ENCODE data around the gene ARHGAP25.

The ARHGAP25 gene

DNA sequence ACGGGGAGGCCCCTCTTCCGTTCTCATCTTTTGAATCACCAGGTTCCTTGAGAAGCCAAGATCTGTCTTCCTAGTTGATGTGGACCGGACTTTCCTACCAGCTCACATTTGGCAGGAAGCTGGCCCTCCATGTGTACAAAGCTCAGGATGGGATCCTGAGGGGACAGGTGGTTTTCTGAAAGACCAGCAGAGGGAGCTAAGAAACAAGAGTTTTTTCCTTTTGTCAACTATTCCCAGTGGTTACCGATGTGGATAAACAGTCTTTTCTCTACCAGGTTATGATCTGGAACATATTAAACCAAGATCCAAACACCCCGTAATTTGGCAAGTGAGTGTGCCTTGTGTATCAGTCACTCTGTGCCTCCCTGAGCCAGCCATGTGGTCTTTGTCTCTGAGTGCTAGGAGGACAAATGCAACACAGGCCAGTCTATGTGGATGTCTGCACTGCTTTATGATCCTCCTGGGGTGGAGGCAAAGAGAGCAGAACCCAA is 25.1 kb upstream of the ARHGAP25 start:
- TF ChIP-seq GATA3 (IDR thresholded peaks at IDR 0.05; ENCODE audit: low read depth, low read length) = no peak
- no peak for TF ChIP-seq GATA2 (IDR thresholded peaks at IDR 0.05; ENCODE audit: low read depth, low read length)

DNA sequence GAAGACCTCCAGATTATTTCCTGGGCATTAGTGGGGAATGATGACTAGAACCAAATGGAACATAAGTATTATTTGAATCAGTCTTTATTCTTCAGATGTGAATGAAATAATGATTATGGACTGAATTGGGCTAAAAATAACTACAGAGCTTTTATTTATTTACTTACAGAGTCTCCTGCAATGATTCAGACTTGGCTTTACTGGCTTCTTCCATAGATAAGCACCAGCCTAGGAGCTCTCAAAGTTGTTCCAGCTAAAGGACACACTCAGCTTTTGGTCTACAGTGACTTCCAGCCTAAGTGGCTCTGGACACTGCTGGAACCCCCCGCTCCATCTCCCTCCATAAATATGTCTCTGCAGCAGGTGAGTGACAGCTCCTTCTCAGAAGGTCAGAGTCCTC is 24.3 kb upstream of the ARHGAP25 start:
- no peak for TF ChIP-seq GATA2 (IDR thresholded peaks at IDR 0.05; ENCODE audit: low read depth, low read length)
- TF ChIP-seq GATA3 (IDR thresholded peaks at IDR 0.05; ENCODE audit: low read depth, low read length) = no peak

DNA sequence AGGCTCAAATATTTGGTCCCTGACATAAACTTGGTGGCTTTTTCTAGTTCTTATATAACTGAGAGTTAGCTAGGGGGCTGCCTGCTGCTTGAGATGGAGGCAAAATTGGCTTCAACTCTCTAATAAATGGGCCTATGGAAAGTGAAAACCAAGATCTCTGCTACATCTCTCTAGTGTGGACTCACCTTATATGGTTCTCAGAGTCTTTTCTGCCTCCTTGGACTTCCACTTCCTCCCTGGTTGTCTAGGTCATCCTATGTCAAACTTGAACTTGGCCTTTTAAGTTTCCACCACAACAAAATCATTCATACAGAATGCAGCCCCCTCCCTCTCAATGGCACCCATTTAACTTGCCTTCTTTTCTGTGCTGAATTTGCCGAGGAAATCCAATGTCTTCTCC is 23.9 kb upstream of the ARHGAP25 start:
- TF ChIP-seq GATA3 (IDR thresholded peaks at IDR 0.05; ENCODE audit: low read depth, low read length) = no peak
- no peak for TF ChIP-seq GATA2 (IDR thresholded peaks at IDR 0.05; ENCODE audit: low read depth, low read length)

DNA sequence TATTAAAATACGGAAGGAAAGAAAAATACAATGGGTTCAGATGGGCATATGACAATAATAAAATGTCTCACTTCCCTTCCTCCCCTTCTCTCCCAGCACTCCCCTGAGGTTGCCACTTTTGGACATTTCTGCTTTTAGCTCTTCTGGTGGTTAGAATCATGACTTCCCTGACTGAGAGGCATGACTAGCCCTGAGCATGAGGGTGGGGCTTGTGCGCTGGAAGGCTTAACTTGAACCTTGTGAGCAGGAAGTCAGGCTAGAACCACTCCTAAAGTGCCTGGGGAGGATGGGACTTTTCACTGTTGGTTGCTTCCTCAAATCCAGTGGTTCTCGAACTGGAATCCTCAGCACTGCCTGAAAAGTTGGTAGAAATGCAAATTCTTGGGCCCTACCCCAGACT is 19.7 kb upstream of the ARHGAP25 start:
- TF ChIP-seq GATA3 (IDR thresholded peaks at IDR 0.05; ENCODE audit: low read depth, low read length) (no peak), GATA2 (IDR thresholded peaks at IDR 0.05; ENCODE audit: low read depth, low read length) (no peak)

DNA sequence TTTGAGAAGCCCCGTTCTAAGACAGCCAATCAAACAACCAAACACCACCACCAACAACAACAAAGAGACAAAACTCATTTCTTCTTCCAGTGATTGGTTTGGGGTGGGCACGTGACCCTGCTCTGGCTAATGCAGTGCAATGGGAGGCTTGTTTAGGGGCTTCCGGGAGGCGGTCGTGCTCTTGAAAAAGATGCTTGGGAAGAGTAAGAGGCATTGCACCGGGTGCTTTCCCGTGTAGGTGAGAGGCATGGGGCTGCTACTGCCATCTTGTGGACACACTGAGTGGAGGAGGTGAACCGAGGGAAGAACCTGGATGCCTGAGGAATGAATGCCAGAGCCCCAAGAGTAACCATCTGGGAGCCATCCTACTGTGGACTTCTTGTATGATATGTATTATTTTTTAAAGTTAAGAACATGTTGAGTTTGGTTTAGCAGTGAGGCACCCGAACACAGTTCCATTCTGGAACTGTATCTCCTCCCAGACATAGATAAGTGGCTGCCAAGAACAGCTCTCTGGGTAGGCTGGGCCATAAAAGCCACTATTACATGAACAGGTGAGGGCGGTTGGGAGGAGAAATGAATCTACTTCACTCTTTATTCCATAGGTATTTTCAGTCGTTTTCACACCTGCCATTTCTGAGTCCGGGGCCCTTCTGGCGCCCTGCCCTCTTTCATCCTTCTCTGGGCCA is 19.1 kb upstream of the ARHGAP25 start:
- TF ChIP-seq GATA3 (IDR thresholded peaks at IDR 0.05; ENCODE audit: low read depth, low read length) (no peak), GATA2 (IDR thresholded peaks at IDR 0.05; ENCODE audit: low read depth, low read length) (no peak)

DNA sequence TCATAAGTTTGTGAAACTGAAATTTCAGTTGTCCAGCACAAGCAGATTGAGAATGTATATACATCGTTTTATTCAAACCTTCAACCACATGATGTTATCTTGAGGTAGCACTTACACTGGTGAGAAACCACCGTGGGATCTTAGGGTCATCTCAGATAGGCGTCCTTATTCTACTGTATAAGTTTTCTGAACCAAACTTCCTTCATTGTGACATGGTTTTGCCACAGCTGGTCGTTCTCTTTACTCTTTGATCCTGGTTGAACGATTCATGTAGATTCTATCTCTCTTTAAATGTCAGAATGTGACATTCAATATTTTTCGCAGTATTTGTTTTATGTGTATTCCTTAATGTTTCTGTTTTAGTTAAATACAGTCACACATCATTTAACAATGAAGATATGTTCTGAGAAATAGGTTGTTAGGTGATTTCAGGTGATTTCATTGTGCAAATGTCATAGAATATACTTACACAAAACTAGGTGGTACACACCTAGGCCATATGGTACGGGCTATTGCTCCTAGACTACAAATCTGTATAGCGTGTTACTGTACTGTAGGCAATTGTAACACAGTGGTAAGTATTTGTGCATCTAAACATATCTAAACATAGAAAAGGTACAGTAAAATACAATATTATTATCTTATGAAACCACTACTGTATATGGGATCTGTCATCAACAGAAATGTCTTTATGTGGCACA is 17.9 kb upstream of the ARHGAP25 start:
- no peak for TF ChIP-seq GATA3 (IDR thresholded peaks at IDR 0.05; ENCODE audit: low read depth, low read length)
- TF ChIP-seq GATA2 (IDR thresholded peaks at IDR 0.05; ENCODE audit: low read depth, low read length) = no peak

DNA sequence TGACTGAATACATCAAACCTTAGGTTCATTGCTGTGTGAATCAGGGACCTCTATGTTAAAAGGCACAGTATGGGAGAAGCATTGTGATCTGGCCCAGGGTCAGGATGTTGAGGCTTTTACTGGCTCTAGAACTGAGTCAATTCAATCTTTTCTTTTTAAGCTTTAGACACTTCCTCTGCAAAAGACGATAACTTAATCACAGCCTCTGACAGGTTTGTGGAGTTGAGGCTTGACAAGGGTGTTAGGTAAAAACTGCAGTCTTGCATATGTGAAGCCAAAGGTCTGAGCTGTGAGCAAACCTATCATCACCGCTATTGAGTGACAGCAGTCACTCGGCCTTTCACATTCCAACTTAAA is 17.3 kb upstream of the ARHGAP25 start:
- TF ChIP-seq GATA3 (IDR thresholded peaks at IDR 0.05; ENCODE audit: low read depth, low read length) = no peak
- TF ChIP-seq GATA2 (IDR thresholded peaks at IDR 0.05; ENCODE audit: low read depth, low read length) = no peak

DNA sequence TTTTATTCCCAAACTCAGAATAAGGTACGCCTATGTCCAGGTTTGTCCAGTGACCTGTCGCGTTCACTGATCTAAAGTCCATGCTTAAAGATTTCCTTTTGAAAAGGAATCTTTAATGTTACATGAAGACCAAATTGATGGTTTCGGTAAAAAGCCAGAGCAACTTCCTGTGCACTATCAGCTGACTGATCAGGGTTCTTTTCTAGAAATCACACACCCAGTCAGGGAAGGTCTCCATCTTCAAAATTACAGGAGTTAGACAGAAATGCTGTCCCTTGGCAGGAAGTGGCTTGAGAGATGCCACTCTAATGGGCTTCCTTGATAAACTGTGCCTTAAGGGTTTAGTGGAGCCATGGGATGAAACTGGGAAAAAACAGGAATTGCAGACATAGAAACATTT is 14.7 kb upstream of the ARHGAP25 start:
- TF ChIP-seq GATA2 (IDR thresholded peaks at IDR 0.05; ENCODE audit: low read depth, low read length) (no peak), GATA3 (IDR thresholded peaks at IDR 0.05; ENCODE audit: low read depth, low read length) (no peak)

DNA sequence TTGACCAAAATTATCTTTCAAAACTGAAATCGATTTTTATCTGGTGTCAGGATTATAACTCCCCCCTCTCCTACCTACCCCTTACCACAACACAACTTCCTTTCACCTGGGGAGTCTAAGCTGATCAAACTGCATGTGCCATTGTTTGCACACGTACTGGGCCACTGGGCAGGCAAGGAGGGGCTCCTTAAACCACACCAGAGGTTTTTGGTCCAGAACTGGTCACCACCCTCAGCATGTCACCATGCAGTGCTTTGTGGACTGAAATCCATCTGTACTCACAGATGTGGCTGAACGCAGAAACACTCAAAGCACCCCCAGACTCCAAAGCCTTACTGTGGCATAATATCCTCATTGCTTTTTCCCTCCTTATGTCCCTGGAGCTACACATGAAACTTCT is 13.9 kb upstream of the ARHGAP25 start:
- TF ChIP-seq GATA3 (IDR thresholded peaks at IDR 0.05; ENCODE audit: low read depth, low read length) (no peak), GATA2 (IDR thresholded peaks at IDR 0.05; ENCODE audit: low read depth, low read length) (no peak)

DNA sequence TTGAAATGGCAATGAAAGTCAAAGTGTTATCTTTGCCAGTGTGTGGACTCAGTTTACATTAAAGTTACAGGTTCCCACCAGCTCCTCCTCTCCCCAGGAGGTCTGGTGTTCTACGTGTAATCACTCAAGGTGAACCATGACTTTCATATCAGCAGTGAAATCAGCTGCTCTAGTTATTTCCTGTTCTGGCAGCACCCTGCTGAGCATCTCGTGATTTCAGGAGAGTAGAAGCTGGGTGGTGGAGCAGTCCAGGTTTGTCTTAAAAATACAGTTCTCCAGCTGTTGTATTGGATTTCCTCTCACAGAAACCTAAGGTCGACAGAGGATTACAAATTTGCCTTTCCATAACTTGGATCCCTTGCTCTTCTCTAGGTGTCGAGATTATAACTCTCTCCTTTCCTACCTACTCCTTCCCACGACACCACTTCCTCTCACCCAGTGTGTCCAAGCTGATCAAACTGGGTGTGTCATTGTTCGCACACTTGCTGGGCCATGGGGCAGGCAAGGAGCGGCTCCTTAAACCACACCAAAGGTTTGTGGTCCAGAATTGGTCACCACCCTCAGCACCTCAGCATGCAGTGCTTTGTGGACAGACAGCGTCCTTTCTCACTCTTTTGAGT is 13.0 kb upstream of the ARHGAP25 start:
- no peak for TF ChIP-seq GATA2 (IDR thresholded peaks at IDR 0.05; ENCODE audit: low read depth, low read length)
- no peak for TF ChIP-seq GATA3 (IDR thresholded peaks at IDR 0.05; ENCODE audit: low read depth, low read length)

DNA sequence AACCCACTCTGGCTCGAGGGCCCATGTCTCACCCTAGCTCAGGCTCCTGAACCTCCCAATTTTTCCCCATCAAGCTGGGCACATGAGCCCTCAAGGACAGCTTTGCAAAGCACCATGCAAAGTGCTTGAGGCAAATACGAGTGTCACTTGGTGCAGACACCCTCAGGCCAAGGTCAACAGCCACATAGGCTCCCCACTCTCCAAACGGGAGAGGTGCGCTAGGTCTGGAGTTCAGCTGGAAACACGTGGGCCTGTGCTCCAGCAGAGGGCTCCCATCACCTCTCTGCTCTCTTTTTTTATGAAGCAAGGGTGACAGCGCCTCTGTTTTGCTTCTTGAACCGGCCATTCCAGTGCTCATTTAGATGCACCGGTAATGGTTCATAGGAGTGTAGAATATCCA is 11.9 kb upstream of the ARHGAP25 start:
- TF ChIP-seq GATA3 (IDR thresholded peaks at IDR 0.05; ENCODE audit: low read depth, low read length) (no peak), GATA2 (IDR thresholded peaks at IDR 0.05; ENCODE audit: low read depth, low read length) (no peak)

DNA sequence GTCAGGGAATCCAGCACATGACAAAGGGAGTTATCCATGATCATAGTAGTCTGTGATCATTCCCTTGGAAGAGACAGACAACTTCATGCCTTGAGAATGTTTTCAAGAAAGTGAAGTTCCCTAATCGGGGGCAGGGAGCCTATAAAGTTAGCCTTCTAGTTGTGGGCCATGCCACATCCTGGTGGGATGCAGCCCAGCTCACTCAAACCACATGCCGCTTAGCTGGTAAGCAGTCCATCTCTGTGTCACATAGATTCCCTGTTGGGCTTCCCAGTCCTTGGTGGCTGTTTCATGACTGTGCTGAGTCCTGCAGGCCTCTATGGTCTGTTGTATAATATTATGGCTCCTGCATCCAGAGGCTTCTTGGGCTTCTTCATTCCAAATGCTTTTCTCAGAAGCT is 11.4 kb upstream of the ARHGAP25 start:
- TF ChIP-seq GATA3 (IDR thresholded peaks at IDR 0.05; ENCODE audit: low read depth, low read length) (no peak), GATA2 (IDR thresholded peaks at IDR 0.05; ENCODE audit: low read depth, low read length) (no peak)

DNA sequence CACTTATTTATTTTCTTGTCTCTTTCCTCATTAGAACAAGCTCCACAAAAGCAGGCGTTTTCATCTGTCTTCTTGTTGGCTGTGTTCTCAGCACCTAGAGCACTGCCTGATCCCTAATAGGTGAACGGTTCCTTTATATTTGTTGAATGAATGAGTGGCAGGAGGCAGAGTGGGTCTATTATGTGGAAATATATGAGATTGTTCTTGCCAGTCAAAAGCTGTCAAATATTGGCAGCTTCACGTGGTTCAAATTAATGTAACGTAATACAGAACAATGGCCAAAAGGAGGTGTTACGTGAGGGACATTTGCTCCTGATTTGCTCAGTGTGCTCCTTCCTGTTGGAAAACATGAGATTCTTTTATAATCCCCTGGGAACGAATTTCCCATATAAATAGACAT is 8.5 kb upstream of the ARHGAP25 start:
- TF ChIP-seq GATA2 (IDR thresholded peaks at IDR 0.05; ENCODE audit: low read depth, low read length) (no peak), GATA3 (IDR thresholded peaks at IDR 0.05; ENCODE audit: low read depth, low read length) (no peak)

DNA sequence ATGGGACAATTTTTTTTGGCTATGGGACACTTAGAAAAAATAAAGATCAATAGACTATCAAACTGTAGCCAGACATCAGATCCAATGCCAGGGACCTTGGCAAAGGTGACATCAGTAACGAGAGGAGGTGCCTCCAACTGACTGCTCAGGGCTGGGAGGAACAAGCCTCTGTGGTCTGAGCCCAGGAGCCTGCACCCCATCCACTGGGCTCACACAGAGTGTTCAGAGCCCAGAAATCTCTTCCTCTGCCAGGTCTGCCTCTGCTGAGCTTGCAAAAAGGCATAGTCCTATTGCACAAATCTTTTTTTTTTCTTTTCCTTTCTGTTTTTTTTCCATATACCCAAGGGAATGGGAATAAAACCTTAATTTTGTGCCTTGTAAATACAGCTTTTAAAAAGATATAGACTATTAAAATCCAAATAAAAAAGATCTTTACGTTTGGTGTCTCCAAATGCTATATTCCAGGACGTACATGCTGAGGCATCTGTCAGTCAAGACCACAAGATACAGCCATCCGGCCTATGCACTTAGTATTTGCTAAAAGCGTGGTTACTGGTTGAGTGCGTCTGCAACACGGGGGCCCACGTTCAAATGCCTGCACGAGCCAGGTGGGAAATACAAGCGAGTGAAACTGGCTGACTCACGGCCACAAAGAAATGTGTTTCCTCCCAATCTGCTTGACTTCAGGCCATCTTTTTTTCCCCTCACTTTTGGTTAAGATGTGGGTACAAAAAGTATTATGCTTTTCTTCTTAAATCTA is 7.8 kb upstream of the ARHGAP25 start:
- TF ChIP-seq GATA3 (IDR thresholded peaks at IDR 0.05; ENCODE audit: low read depth, low read length) = no peak
- no peak for TF ChIP-seq GATA2 (IDR thresholded peaks at IDR 0.05; ENCODE audit: low read depth, low read length)

All from SH-SY5Y (cell line).